ENCODE data around the gene VPS26C.
"Not testable (repeated sequence)": the region's sequence is repeated elsewhere in the genome, so short reads cannot be mapped to it uniquely, and the experiment has no call there.

VPS26C gene

DNA sequence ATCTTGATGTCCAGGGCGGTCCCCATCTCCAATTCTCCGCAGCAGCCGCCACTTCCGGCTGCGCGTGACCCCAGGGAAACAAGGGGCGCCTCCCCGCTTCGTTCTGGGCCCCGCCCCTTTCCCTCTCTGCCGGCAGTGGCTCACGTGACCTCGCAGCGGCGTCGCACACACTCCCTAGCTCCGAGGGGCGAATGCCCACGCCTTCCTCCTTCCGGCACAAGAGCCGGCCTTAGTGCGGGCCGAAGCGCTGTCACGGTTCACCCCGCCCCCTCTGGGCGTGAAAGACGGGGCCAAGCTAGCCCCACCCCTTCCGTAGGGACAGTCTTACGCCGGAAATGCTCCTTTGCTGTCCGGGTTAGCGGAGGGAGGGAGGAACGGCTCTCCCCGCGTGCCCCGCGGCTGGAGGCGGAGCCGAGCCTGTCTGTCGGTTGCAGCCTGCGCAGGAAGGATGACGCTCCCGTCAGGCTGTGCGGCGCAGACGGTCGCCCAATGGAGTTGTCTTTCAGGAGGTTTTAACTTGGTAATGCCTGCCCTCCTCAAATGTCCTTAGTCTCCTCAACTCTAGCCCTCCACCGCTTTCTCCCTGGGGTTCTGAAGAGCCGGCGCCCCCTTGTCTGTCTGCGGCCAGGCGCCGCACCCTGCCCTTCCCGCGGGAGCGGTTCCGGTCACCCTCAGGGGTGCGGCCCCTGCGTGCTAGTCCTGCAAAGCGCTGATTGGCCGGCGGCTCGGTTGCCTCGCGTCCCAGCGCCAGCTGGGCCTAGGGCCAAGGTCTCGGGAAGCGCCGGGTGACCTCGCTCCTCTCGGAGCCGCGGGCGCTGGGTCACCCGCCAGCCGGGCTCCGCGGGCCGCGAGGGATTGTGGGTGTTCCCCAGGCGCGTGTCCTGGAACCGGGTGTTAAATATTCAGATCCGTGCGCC, at the start of gene VPS26C:
Gene VPS26C, minus strand, starts transcription at position 66 of the 917 bp plus-strand sequence. Its CDS starts 40 bp downstream, at position 26.
- DNase-seq (ENCODE audit: low read depth, low spot score), result peak; percentile 97

DNA sequence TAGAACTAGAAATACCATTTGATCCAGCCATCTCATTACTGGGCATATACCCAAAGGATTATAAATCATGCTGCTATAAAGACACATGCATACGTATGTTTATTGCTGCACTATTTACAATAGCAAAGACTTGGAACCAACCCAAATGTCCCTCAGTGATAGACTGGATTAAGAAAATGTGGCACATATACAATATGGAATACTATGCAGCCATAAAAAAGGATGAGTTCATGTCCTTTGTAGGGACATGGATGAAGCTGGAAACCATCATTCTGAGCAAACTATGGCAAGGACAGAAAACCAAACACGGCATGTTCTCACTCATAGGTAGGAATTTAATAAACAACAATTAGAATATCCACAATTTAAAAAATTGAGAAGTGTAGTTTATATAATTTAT, 48.9 kb upstream of the VPS26C start:
- DNase-seq (ENCODE audit: low read depth, low spot score), result not testable (repeated sequence)

DNA sequence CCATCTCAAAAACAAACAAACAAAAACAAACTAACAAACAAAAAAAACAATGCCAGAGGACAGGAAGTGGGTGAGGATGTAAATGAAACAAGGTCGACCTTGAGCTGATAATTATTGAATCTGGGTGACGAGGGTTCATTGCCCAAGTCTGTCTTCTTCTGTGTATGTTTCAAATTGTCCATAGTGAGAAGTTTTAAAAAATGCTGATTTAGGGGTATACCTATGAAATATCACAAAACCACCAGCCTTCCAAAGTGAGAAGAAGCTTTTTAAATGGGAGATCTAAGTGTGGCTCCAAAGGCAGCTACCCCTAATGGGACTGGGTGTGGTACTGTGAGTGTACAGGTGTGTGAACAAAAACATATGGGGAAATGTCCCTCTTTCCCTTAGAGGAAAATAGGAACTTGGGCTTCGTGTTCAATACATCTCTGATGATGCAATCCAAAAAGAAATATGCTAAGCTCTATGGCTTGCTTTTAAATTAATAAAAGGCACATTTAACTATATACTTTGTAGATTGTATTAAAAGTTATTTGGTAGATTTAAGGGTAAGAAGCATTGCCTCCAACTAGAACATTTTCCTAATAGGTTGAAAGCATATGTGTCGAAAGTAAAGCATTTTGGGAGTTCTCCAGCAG, 33.1 kb upstream of the VPS26C start:
- DNase-seq (ENCODE audit: low read depth, low spot score), result no peak

DNA sequence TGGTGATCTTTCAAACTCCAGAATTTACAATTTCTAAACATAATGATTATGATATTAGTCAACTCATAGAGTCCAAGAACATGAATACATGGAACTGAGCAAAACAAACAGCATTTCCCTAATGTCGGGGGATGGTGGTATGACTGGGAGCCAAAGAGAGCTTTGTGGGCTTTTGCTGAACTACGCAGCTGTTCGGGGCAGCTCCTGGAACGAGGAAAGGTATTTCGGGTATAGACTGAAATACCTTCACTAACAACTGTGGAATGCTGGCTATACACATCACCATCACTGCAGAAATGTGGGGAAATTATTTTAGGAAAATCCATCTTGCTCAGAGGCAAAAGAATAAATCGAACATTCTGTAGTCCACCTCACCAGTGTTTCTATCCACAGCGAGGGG, 30.2 kb upstream of the VPS26C start:
- DNase-seq (ENCODE audit: low read depth, low spot score), result no peak

DNA sequence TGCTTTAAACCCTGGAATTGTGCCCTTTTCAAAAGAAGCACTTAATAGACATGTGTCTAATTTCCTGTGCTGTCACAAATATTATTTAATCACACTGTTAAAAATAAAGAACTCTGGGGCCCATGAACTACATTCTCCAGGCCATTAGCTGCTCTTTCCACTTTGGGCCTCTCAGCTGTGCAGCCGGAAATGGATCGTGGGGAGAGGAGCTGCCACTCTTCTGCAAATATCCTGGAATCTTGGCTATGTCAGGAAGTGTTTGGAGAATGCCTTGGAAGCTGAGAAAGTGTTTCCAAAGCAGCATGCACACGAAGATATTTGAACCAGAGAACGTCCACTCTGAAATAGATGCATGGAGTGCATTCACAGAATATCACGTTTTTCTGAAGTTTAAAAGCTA, 27.5 kb upstream of the VPS26C start:
- no peak for DNase-seq (ENCODE audit: low read depth, low spot score)

DNA sequence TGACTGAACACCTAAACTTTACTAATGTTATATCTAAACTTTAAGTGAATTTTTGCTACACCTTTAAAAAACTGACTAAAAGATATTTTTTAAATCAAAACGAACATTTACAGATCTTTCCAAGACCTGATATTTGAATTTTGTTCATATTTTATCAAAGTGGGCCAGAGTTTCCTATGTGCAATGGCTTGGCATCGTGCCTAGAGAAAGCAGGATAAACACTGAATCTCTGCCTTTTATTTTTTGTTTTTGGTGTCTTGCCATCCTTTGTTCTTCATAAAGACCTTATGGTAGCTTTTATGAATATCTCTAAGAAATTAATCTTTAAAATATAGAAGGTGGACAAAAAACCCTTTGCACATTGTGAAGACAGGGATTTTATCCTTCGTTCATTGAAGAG, 25.8 kb upstream of the VPS26C start:
- DNase-seq (ENCODE audit: low read depth, low spot score), result no peak

DNA sequence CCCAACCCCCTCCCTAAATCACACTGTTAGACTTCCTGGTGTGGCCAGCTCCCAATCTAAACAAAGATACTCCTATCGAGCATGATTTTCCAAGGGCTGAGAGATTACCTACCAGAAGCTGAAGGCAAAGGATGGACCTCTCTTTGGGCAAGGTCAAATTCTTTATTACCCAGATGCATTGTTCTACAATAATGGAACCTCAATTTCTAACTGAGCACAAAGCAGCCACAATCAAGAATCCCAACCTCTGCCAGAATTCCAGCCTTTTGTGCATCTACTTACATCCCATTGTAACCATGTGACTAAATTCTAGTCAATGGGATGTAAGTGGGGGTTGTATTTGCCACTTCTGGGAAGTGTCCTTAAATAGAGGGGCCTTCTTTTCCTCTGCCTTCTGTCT, 24.9 kb upstream of the VPS26C start:
- no peak for DNase-seq (ENCODE audit: low read depth, low spot score)

DNA sequence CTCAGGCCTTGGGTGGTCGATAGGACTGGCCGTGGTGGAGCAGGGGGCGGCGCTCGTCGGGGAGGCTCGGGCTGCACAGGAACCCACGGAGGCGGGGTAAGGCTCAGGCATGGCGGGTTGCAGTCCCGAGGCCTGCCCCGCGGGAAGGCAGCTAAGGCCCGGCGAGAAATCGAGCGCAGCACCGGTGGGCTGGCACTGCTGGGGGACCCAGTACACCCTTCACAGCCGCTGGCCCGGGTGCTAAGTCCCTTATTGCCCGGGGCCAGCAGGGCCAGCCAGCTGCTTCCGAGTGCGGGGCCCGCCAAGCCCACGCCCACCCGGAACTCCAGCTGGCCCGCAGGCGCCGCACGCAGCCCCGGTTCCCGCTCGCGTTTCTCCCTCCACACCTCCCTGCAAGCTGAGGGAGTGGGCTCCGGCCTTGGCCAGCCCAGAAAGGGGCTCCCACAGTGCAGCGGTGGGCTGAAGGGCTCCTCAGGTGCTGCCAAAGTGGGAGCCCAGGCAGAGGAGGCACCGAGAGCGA, 16.1 kb upstream of the VPS26C start:
- DNase-seq (ENCODE audit: low read depth, low spot score), result not testable (repeated sequence)

DNA sequence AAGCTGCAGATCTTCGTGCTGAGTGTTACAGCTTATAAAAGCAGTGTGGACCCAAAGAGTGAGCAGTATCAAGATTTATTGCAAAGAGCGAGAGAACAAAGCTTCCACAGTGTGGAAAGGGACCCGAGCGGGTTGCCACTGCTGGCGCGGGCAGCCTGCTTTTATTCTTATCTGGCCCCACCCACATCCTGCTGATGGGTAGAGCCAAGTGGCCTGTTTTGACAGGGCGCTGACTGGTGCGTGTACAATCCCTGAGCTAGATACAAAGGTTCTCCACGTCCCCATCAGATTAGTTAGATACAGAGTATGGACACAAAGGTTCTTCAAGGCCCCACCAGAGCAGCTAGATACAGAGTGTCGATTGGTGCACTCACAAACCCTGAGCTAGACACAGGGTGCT, 15.5 kb upstream of the VPS26C start:
- DNase-seq (ENCODE audit: low read depth, low spot score), result not testable (repeated sequence)

DNA sequence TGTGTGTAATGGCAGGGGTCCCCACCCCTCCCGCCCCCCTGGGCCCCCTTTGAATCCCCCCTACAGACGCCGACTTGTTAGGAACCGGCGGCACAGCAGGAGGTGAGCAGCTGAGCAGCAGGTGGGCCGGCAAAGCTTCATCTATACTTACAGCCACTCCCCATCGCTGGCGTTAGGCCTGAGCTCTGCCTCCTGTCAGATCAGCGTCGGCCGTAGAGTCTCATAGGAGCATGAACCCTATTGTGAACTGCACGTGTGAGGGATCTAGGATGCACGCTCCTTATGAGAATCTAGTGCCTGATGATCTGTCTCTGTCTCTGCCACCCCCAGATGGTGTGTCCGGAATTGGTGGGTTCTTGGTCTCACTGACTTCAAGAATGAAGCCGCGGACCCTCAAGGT, 14.9 kb upstream of the VPS26C start:
- DNase-seq (ENCODE audit: low read depth, low spot score), result no peak

DNA sequence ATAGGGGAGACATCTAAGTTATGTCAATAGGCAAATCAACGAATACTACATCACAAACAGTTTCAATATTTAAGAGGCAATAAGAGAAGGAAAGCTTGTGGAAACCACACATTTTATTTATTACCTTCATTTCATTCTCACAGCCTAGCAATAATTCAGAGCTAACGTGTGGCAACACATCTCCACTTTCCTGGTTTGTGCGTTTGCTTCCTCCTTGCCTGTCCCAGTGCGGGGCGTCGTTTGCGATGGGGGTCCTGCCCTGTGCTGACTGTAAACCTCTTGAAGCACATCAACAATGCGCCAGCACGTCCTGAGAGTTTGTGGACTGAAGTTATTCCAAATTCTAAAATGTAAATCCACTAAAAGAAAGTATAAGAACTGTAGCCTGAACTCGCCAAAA, 14.4 kb upstream of the VPS26C start:
- DNase-seq (ENCODE audit: low read depth, low spot score), result no peak

DNA sequence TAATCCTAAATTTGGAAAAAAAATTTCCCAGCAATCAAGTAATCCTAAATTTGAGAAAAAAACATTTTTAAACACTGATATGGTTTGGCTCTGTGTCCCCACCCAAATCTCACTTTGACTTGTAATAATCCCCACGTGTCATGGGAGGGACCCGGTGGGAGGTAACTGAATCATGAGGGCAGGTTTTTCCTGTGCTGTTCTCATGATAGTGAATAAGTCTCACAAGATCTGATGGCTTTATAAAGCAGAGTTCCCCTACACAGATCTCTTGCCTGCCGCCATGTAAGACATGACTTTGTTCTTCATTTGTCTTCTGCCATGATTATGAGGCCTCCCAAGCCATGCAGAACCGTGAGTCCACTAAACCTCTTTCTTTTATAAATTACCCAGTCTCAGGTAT, 12.1 kb upstream of the VPS26C start:
- not testable (repeated sequence) for DNase-seq (ENCODE audit: low read depth, low spot score)

DNA sequence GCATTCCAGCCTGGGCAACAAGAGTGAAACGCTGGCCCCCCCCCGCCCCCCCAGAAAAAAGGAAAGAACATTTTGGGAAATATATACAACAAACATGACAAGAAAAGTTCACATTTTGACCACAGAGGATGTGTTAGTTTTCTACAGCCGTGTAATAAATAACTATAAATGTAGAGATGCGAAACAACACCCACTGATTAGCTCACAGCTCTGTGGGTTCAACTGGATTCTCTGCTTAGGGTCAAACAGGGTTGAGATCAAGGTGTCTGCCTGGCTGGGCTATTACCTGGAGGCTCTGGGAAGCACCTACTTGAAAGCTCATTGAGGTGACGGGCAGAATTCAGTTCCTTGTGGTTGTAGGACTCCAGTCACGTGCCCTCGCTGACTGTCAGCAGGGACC, 11.1 kb upstream of the VPS26C start:
- no peak for DNase-seq (ENCODE audit: low read depth, low spot score)

DNA sequence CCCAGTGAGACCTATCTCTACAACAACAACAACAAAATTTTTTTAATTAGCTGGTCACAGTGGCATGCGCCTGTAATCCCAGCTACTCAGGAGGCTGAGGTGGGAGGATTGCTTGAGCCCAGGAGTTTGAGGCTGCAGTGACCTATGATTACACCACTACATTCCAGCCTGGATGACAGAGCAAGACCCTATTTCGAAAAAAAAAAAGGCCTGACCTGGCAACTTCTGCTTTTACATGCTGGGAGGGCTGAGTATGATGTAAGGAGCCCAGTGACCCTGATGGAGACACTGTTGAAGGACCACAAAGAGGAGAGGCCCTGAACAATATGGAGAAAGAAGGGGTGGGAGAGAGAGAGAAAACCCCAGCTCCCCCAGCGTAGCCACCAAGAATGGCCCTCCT, 9.2 kb upstream of the VPS26C start:
- DNase-seq (ENCODE audit: low read depth, low spot score), result no peak

DNA sequence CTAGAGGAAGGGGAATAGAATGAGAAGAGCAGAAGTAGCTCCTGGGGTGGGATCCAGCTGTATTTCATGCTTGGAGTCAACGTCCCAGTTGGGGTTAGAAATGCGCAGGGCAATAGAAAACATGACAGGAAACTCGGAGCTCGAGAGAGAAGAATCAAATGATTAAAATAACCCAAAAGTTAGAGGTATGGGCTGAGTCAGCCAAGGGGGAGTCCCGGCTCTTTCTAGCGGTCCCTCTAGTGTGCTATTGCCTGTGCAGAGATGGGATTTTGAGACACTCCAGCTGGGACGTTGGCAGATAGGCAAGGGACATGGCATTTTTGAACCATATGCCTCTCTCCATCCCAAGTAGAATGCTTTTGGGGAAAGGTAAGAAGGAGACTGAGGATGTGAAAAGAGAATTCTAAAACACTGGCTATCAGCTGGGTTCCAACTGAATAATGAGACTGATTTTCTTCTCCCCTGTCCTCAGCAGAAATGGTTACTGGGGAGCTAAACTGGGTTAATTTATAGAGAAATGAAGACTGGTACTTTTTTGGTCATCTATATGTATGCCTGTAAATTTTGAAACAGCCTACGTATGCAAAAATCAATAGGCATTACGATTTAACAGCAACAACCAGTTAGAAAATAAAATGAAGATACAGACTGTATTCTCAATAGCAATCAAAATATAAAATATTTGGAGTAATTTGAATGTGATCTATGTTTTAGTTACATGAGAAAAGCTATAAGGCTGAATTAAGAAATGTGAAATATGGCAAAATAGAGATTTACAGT, 7.0 kb upstream of the VPS26C start:
- DNase-seq (ENCODE audit: low read depth, low spot score), result no peak

DNA sequence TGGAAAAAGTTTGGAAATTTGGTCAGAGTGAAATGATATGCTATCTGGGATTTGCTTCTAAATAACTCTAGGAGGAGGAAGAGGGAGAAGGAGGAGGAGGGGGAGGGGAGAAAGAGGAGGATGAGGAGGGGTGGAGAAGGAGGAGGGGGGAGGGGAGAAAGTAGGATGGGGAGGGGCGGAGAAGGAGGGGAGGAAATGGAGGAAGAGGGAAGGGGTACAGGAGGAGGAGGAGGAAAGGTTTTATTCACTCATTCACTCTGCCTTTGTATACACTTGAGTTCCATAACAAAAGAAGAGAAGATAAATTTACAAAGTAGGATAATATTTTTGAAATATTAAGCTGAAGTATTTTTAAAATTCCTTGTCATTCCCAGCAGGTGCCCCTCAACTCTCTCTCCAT, 6.3 kb upstream of the VPS26C start:
- DNase-seq (ENCODE audit: low read depth, low spot score), result no peak

DNA sequence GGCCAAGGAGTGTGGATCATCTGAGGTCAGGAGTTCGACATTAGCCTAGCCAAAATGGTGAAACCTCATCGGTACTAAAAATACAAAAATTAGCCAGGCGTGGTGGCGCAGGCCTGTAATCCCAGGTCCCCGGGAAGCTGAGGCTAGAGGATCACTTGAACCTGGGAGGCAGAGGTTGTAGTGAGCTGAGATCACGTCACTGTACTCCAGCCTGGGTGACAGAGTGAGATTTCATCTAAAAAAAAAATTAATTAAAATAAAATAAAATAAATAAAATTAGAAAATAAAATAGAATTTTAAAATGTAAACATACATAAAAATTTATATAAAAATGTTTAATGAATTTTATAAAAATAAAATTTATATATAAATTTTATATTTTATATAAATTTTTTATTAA, 5.8 kb upstream of the VPS26C start:
- no peak for DNase-seq (ENCODE audit: low read depth, low spot score)

DNA sequence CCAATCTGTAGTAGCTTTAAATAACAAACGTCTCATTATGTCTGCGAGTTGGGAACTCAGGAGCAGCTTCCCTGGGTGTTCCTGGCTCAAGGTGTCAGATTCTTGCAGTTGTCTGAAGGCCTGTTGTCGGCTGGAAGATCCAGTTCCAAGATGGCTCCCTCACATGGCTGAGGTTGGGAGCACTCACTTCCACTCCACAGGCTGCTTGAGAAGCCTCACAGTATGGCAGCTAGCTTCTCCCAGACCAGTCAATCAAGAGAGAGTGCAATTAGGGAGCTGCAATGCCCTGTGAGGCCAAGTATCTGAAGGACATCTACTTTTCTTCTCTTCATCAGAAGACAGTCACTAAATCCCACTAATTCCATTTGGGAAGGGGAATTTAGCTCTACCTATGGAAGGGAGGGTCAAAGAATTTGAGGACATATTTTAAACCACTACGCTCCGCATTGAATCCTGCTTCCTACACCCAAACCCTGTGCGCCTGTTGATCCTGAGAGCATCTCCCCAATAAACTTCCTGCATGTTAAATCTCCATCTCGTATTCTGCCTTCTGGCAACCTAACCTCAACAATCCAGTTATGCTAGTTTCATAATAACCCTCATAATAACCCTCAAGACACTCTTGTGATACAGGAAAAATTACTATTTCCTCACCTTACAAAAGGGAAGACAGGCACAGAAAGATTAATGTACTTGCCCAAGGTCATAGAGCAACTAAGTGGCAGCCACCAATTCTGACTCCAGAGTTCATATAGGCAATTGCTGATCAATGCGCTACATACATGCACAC, 3.6 kb upstream of the VPS26C start:
- no peak for DNase-seq (ENCODE audit: low read depth, low spot score)

DNA sequence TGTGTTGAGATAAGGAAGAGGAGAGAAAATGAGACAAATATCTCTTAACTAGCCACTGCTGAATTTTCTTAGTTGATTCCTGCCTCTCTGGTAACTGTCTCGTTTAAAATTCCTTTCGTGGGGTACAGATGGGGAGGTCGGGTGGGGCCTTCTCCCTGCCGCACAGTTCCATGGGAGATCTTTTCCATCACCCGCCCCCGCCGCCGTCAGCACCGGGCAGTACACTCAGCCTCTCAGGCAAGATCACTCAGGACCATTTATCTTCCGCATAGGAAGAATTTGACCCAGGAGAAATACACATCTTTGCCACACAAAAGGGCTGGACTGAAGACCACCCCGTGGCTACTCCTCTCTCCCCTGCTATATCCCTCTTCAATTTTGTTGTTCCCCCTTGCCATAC, 2.3 kb upstream of the VPS26C start:
- DNase-seq (ENCODE audit: low read depth, low spot score), result no peak

DNA sequence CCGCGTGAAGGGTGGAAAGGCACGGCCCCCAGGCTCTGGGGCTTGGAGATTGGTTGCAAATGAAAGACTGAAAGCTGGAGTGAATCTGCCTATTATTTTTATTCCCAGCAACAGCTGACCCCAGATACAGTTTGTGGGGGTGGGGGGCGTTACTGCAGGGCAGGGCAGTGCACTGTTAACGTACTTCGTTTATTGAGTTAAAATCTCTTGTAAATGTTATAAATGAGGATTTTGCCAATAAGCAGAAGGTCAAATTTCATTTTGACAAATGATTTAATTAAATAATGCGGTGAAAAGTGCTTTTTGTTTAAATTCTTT, 1.0 kb upstream of the VPS26C start:
- no peak for DNase-seq (ENCODE audit: low read depth, low spot score)

DNA sequence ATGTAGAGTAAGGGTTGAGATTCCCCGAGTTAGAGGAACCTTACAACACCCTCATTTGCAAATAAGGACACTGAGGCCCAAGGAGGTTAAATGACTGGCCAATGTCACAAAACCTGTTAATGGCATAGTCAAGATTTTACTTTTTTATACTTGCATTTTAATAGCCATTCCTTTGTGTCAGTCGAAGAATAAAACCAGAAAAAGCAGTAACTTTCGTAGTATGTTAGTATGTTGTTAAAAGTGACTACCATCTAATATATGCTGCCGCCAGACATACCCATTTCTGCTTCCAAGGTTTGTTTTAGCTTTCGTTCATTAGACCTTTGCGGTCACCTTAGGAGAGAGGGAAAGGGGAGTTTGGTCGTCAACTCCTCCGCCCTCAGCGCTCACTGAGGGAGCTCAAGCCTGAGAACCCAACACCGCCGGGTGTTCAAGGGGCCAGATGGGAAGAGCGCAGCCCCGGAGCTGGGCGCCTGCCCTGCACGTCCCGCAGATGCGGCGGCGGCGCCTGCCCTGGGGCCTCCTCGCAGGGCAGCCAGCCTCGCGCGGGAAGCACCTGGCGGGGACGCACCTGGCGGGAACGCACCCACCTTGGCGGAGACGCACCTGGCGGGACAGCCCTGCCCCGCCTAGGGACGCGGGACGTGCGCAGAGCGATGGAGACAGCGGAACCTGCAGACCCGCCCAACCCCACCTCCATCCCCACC, 466 bp downstream of the VPS26C start:
- no peak for DNase-seq (ENCODE audit: low read depth, low spot score)

Data from activated CD4-positive, CD25-positive, alpha-beta regulatory T cell treated with anti-CD3 and anti-CD28 coated beads, Interleukin-2, amount 50 U/mL, for 16 hours (primary cell).